ENCODE results near the gene TREX2.

TREX2 gene, protein sequence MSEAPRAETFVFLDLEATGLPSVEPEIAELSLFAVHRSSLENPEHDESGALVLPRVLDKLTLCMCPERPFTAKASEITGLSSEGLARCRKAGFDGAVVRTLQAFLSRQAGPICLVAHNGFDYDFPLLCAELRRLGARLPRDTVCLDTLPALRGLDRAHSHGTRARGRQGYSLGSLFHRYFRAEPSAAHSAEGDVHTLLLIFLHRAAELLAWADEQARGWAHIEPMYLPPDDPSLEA

DNA sequence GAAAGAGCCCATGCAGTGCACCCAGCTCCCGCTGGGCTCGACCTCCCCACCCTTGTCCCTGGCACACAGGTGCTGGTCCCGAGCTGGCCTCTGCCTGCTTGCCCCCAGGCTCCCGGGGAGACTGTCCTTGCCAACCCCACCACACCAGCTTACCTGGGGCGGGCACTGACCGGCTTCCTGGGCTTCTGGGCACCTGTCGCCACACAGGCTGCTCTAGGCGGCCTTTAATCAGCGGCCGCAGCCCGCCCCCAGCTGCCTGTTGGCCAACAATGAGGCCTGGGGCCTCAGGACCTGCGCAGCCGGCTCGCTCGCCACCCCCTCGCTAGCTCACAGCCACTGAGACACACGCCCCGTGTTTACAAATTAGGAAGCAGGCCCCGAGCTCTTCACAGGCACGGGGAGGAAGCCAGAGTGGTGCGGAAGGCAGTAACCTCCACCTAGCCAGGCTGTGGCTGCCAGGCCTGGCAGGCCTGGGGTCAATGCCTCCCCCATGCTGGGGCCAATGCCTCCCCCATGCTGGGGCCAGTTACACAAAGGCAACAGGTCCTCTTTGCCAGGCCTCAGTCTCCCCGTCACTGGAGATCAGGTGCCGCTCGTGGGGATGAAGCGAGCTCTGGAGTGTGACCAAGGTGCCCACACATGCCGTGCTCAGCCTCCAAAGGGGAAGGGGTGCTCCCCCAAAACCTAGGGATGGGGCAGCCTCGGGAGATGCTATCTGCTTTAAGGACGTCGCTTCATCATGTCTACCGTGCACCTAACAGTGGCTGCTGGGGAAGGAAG is at the start of gene TREX2:
Gene TREX2 (minus strand): TSS at position 201 of the 780 bp plus-strand sequence. CDS start 626 bp downstream, outside the sequence.
- no peak for DNase-seq (ENCODE audit: low read depth)

DNA sequence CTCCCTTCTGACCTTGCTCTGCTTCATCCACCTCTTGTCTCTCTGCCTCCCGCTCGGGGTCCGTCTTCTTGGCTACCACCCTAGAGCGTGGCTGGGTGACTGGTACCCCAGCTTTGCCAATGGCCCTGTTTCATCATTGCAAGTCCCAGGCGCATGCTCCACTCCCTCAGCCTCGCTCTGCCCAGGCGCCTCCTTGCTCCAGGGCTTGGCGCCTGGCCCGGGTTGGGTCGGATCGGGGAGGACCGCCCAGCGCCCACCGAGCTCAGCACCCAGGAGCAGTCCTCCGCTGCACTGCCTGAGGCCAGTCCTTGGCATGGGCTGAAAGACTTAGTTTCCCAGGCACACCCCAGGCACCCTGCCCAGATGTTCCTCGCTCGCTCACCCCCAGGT is 49.5 kb upstream of the TREX2 start:
- no peak for DNase-seq (ENCODE audit: low read depth)

DNA sequence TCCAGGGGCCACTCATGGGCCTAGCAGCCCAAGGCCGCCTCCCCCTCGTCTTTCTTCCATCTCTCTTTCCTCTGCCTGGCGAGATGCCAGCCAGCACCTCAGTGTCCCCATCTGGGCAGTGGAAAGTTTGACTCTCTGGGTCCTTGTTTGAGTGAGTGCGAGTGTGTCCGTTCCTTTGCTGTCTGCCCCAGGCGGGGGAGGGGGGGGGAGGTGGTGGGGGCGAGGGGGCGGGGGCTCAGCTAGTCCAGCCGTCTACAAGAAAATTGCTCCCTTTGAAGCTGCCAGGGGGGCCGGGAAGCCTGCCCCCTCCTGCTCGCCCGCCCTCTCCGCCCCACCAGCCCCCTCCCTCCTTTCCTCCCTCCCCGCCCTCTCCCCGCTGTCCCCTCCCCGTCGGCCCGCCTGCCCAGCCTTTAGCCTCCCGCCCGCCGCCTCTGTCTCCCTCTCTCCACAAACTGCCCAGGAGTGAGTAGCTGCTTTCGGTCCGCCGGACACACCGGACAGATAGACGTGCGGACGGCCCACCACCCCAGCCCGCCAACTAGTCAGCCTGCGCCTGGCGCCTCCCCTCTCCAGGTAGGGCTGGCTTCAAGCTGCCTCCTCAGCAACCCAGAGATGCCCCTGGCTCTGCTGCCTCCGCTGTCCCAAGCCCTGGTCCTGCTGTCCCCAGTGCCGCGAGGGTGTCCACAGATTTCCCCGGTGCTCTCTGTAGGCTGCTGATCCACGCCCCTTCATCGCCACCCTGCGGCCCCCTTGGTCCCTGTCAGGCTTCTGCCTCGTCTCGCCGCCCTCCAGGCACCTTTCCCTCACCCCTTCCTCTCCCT is 48.9 kb upstream of the TREX2 start, which contains the start of gene BGN:
Gene BGN (plus strand): TSS at position 440 of the 821 bp plus-strand sequence. CDS start 9,652 bp downstream, outside the sequence.
- DNase-seq (ENCODE audit: low read depth) = no peak

GRCh38 chrX:153494061-153494460 is 48.2 kb upstream of the TREX2 start:
- no peak for DNase-seq (ENCODE audit: low read depth)

- no peak for DNase-seq (ENCODE audit: low read depth)
Observed at GRCh38 chrX:153493085-153493484, 47.2 kb upstream of the TREX2 start.

DNA sequence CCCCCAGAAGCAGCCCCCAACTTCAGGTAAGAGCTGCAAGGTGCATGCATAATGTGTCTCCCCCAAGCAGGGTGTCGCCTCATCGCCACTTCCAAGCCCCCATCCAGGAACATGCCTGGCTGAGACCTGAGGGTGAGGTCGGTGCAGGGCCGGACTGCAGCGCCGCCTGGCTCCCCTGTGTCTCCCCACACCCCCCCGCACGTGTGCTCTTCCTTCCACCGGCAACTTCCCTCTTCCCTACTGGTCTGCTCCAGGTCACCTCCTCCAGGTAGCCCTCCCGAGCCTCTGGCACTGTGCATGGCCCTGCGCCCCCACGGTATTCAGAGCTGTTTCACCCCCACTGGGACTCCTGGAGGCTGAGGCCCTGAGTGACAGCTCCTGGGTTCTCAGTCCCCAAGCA is 46.7 kb upstream of the TREX2 start:
- no peak for DNase-seq (ENCODE audit: low read depth)

DNA sequence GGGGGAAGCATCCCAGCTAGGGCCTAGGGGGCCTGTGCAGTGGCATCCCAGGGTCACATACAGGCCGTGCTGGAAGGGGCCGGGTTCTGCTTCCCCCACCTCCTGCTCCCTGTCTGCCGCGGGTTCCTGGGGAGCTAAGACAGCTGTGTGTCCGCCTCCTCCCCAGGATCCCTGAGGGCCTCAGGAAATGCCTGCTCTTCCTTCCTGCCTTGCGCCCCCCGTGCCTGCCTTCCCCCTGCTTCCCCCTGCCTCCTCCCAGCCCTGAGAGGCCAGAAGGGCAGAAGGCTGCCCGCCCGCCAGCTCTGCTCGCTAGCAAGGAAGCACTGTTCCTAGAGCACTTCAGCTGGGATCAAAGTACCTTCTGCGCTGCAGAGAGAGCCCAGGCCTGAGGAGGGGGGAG is 46.1 kb upstream of the TREX2 start:
- DNase-seq (ENCODE audit: low read depth) = no peak

DNA sequence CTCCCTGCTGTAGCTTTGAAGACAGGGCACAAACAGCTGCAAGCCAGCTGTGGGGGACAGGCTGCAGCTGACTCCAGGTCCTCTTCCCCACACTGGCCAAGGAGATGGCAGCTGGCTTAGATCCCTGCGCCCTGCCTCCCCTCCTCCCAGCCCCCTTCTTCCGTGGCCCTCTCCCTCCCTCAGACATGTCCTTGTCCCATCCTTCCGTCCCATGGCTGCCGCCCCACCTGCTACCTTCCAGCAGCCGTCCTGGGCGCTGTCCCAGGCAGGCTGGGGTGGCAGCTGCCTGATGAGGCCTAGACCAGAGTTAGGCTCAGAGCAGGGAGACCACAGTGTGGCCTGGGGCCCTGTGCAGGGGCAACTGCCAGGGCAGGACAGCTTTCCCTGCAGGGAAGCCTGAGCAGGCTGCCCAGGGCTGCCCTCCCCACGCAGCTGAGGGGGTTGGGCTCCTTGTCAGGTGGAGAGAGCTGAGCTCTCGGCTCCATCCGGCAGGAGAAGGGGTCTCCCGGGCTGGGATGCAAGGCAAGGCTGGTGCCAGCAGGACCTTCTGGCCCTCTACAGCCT is 45.6 kb upstream of the TREX2 start:
- no peak for DNase-seq (ENCODE audit: low read depth)

DNA sequence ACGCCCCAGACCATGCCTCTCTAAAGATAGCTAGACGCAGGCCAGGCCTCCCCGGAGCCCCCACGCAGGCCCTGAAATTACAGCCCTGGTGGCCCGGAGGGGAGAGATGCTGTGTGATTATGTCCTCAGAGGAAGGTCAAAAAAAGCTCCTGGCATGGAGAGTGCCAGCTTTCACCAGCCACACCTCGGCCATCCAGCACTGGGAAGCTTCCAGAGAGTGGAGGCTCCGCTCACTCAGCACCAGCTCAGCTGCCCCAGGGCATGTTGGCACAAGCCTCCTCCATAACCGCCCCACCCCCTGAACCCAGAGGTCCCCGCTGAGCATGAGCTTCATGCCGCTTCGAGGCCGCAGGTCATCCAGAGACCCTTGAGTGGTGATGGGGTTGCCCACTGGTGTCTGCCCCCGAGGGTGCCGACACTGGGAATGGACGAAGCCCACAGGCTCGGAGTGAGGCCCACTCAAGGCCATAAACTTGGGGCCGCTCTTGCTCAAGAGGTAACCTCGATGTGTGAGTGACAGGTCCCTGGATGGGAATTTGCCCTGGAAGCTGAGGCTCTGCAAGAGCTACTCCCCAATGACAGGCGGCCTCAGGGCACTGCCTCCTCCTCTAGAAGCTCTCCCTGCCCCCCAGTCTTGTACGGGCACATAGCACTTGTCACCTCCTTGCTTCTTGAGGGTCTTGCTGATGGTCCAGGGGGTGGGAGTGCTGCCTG is 44.5 kb upstream of the TREX2 start:
- DNase-seq (ENCODE audit: low read depth) = no peak

GRCh38 chrX:153488231-153488914 is 42.5 kb upstream of the TREX2 start:
- no peak for DNase-seq (ENCODE audit: low read depth)

DNA sequence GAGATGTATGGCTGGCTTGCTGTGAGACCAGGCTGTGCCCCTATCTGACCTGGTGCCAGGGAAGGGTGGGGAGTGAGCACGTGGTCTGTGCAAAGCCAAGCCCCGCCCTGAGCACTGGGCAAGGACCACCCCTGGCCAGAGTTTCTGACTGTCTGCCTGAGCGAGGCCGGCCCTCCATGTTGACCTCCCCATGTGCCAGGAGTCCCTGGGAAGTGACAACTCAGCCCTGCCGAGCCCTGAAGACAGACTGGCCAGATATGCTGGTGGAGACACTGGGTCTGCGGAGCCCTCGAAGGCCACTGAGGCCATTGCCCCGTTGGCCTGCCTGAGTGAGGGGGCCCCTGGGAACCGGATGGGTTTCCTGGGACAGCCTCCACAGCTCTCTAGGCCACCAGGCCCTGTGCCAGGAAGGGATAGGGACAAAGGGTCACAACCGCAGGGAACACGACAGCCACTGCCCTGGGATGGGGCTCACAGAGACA is 41.8 kb upstream of the TREX2 start:
- no peak for DNase-seq (ENCODE audit: low read depth)

GRCh38 chrX:153486171-153486570 is 40.3 kb upstream of the TREX2 start:
- DNase-seq (ENCODE audit: low read depth) = no peak

- DNase-seq (ENCODE audit: low read depth) = no peak
Observed at GRCh38 chrX:153485396-153486080, 39.7 kb upstream of the TREX2 start.

DNA sequence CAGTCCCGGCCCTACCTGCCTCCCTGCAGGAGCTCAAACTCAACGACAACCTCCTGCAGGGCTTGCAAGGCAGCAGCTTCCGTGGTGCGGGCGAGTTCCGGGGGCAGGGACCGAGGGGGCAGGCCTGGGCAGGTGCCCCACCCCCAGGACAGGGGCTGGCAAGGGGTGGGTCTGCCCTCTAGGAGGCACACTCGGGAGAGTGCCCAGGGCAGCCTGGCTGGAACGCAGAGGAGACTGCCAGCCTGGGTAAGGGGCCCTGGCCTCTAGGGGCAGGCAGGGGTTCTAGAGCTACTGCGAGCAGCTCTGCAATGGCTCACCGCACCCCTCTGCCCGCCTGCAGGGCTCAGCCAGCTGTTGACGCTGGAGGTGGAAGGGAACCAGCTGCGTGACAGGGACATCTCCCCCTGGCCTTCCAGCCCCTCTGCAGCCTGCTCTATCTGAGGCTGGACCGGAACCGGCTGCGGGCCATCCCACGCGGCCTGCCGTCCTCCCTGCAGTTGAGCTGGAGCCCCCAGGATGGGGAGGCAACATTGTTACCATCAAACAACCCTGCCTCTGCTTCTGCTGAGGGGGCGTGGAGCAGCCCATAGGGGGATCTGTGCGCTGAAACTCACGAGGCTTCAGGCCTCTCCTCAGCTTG is 36.6 kb upstream of the TREX2 start:
- no peak for DNase-seq (ENCODE audit: low read depth)

DNA sequence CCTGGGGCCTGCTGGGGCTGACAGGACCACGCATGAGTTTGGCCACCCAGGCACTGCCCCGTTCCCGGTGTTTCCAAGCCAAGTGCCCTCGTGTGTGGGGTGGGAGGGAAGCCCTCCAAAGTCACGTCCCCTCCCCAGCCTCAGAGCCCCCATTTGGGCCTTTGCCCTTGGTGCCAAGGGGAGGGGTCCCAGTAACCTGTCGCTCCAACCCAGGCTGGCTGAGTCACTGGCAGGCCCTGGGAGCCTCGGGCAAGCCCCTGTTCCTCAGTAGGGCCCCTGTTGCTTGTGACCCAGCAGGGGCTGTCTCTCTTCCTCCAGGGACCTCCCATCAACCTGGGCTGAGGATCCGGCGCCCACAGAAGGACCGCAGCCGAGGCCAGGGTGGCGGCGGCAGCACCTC is 35.2 kb upstream of the TREX2 start:
- DNase-seq (ENCODE audit: low read depth) = no peak

- no peak for DNase-seq (ENCODE audit: low read depth)
Observed at GRCh38 chrX:153478746-153479145, 32.9 kb upstream of the TREX2 start.

DNA sequence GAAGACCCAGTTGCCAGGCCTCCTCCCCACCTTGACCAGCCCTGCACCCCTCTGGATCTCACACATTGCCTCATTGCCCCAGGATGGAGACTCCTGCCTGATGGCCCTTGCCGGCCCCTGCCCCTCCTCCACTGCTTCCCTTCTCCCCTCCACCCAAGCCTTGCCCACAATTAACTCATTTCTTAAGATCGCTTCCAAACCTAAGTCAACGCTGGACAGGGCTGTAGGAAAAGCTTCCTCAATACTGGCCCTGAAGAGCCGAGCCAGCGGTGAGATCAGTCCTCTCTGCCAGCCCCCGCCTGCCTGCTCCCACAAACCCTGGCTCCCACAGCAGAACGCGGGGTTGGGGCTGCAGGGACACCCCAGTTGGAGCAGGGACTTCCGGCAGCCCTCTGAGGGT is 32.0 kb upstream of the TREX2 start:
- DNase-seq (ENCODE audit: low read depth) = no peak

GRCh38 chrX:153477364-153477857 is 31.6 kb upstream of the TREX2 start:
- DNase-seq (ENCODE audit: low read depth) = no peak

DNA sequence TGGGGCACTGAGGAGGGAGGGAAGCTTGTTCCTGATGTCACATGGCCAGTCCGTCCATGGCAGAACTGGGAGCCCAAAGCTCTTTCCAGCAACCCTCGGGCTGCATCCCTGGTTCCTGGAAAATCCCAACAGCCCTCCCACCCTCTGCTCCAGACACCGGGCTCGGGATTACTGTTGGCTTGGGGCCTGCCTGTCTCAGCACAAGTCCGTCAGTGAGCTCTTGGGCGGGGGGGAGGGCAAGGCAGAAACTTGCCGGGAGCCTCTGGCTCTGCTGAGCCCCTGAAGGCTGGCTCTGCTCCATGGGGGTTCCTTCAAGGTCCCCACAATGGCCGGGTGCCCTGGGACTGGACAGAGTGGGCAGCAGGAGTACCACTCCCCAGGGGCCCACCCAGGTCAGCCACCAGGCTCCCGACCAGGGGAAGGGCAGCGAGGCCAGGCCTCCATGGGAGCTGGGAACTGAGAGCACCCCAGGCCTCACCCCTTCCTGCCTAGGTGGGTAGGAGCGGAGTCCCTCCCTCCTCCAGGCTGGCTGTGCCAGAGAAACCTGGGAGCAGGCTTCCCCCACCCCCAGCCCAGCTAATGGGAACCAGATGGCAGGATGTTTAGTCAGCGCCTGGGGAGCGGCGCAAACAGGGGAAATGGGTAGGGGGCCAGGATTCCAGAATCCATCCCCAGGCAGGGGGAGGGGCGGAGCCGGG is 31.0 kb upstream of the TREX2 start:
- DNase-seq (ENCODE audit: low read depth) = no peak

All from CMK (cell line).